Fibroblast of skin of back (primary cell): ENCODE data around the gene IQCH.
"Not testable (repeated sequence)": the region's sequence is repeated elsewhere in the genome, so short reads cannot be mapped to it uniquely, and the experiment has no call there.

ENCODE experiments used
- DNase-seq: peaks from one replicate; pipeline ENCODE4 v3.0.0-alpha.2; 2013

Gene IQCH

DNA sequence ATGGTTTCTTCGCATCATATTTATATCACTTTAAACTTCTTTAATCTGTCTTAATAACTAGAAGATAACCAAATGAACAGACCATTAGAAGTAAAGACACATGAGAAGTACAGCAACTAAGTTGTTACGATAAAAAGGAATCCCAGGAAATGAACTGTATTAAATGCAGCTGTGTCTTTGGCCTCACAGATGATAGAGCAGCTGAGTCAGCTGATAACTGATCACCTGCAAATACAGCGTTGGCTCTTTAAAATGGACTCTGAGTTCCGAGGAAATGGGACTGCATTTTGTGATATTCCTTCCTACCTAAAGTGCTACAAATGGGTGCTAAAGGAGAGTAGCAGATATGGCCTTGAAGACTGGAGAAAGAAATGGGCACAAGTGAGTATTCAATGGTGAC lies 145.3 kb downstream of the IQCH start:
- DNase-seq = no peak

DNA sequence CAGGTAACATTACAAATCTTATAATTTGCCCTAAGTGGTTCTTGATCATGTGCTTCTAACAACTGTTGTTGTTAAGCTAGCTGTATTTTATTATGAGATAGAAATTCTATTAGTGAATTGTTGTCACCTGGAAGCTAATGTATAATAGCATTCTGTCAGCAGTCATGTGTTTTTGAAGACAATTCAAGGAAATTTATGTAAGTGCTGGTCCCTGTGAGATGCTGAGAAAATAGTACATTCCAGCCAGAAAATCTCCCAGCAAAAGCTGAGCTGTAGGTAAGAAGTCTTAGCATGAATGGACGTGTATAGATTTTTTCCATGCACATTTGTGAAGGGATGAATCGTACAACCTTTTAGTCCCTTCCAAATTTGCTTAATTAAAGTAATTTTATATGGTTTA lies 146.3 kb downstream of the IQCH start:
- no peak for DNase-seq

GRCh38 chr15:67401336-67401735 lies 146.8 kb downstream of the IQCH start:
- DNase-seq = no peak

- DNase-seq = no peak
These were observed 149.0 kb downstream of the IQCH start for GRCh38 chr15:67403428-67404154.

DNA sequence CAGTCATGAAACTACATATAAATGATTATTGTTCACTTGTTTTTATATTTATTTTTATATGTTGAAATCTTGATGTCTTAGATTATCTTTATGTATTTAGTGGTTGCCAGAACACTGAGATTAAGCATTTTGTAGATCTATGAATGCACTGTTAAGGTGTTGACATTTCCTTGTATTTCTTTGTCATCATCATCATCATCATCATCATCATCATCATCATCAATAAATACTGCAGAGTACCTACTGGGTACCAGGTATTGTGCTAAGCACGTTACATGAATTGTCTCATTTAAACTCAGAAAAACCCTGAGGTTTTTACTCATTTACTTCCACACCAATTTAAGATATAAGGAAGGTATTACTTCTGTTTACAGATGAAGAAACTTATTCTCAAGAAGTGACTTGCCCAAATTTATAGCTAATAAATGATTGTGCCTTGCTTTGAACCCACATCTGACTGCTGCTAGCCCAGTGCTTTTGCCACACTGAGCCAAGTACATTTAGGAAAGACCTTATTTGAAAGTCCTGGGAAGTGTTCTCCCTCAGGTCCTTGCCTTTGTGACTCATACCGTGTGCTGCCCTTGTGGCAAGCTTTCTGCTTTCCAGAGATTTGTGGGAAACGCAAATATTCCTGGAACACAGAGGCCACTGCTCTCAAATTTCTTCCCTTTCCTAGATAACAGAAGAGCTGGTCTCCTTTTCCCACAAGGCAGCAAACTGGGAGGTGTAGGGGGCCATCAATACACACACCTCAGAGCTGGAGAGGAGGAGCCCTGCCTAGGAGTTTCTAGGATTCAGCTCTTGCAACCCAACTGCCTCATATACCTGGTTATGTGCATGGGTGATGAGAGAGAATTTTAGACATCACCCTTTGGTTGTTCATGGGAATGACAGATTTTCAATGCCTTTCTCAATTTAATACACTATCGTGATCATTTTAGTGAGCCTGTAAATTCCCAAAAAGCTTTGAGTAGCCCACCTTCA lies 150.9 kb downstream of the IQCH start:
- DNase-seq = peak; percentile 66

GRCh38 chr15:67406257-67406861 lies 151.8 kb downstream of the IQCH start:
- DNase-seq = no peak

- DNase-seq = no peak
These were observed 153.2 kb downstream of the IQCH start for GRCh38 chr15:67407786-67408185.

GRCh38 chr15:67409175-67409574 lies 154.6 kb downstream of the IQCH start:
- DNase-seq = no peak

DNA sequence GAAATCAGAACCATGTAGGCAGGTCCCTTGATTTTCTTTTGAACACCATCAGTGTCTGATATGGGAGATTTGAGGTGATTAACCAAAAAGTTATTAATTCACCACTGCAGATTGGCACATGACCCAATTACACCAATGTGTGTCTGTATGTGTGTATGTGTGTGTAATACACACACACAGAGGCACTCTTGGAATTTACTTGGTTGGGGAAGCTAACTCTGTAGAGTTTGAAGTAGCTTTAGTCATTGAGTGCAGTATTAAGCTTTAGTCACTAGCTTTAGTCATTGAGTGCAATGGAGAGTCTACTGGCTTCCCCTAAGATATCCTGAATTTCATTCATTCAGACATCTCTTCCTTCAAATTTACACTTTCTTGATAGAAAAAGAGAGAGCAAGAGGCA lies 156.9 kb downstream of the IQCH start:
- DNase-seq = no peak

- DNase-seq = peak; percentile 74
These were observed 159.3 kb downstream of the IQCH start for GRCh38 chr15:67413770-67414390.

DNA sequence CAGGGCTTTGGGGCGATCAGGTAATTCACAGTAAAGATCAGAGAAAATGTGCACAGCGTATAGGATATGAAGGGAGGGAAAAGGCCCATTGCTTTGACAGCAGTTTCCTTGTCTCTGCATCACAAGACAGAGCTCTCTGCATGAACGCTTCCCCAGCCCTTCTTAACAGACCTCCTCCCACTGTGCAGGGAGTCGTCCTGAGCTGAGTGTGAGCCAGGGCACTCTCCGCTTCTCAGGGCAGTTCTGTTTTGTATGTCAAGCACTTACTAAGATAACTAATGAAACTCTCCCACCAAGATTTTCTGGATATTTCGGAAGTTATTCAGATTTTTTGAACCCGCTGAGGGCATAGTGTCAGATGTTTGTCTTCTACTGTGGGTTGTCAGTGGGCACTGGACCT lies 160.6 kb downstream of the IQCH start:
- DNase-seq = no peak

- no peak for DNase-seq
These were observed 162.3 kb downstream of the IQCH start for GRCh38 chr15:67416891-67417290.

- DNase-seq = no peak
These were observed 165.1 kb downstream of the IQCH start for GRCh38 chr15:67419705-67420104.

DNA sequence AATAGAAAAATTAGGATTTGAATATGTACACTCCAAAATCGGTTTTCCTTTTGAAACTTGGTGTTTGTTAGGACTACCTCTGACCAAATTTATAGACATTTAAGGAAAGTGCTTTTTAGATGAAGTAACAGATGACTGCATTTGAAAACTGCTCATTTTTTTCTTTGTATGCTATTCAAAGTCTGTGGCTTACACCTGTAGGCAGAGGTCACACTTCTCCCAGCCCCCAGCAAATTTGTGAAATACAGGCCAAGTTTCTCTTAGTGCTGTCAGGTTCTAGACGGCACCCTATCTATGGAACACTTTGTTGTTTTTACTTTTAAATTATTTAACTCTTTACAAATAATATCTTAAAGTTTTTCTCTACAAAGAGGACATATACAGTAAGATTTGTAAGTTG lies 165.6 kb downstream of the IQCH start:
- DNase-seq = no peak

- DNase-seq = no peak
These were observed 166.5 kb downstream of the IQCH start for GRCh38 chr15:67421105-67421504.

GRCh38 chr15:67422296-67422695 lies 167.7 kb downstream of the IQCH start:
- no peak for DNase-seq

DNA sequence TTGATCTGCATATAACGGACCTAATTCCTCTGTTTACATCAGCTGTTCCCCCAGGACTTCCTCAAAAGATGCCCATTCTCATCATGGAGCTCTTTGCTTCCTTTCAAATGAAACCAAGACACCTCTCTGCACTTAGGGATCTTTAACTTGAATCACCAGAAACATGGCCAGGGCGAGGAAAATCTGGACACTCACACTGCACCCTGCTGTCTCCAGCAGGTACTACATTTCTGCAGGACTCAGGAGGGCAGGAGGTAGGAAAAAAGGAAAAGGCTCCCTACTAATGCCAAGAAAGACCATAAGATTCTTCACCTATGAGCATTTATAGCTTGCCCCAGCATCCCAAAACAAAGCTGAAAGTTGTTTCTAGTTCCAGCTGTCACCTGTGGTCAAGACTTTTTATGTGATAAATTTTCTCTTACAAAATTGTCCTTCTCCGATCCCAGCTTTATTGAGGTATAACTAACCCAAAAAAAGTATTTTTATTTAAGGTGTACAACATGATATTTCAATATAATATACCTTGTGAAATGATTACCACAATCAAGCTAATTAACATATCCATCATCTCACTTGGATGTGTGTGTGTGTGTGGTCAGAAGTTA lies 179.0 kb downstream of the IQCH start:
- DNase-seq = peak; percentile 58

- DNase-seq = not testable (repeated sequence)
These were observed 182.0 kb downstream of the IQCH start for GRCh38 chr15:67436351-67437250.

- DNase-seq = peak; percentile 17
These were observed 189.5 kb downstream of the IQCH start for GRCh38 chr15:67444100-67444499.

- DNase-seq = no peak
These were observed 191.9 kb downstream of the IQCH start for GRCh38 chr15:67446449-67446848.

DNA sequence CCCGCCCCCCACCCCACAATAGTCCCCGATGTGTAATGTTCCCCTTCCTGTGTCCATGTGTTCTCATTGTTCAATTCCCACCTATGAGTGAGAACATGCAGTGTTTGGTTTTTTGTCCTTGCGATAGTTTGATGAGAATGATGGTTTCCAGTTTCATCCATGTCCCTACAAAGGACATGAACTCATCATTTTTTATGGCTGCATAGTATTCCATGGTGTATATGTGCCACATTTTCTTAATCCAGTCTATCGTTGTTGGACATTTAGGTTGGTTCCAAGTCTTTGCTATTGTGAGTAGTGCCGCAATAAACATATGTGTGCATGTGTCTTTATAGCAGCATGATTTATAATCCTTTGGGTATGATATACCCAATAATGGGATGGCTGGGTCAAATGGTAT lies 193.8 kb downstream of the IQCH start:
- not testable (repeated sequence) for DNase-seq
